COLO668 (cell line): ENCODE results near the gene MAGOH.
"Not testable (repeated sequence)": the region's sequence is repeated elsewhere in the genome, so short reads cannot be mapped to it uniquely, and the experiment has no call there.

Experiments
- DNase-seq: peaks from one replicate; lab custom pipeline; 2025; ENCODE audit not compliant: unreplicated experiment; lab: John Stamatoyannopoulos, UW

MAGOH gene

GRCh38 chr1:53241828-53242227 lies 3.5 kb upstream of the MAGOH start:
- DNase-seq: no peak

GRCh38 chr1:53237638-53238037 lies 680 bp downstream of the MAGOH start:
- no peak for DNase-seq

- no peak for DNase-seq
Observed at GRCh38 chr1:53220962-53221286, 17.4 kb downstream of the MAGOH start.

GRCh38 chr1:53220171-53220961 lies 18.0 kb downstream of the MAGOH start, which contains the start of gene CZIB:
Gene CZIB (minus strand): TSS chr1:53220634. CDS start chr1:53220575, 59 bp downstream.
- DNase-seq: peak; percentile 99

- DNase-seq: no peak
Observed at GRCh38 chr1:53219711-53220110, 18.6 kb downstream of the MAGOH start.

GRCh38 chr1:53218201-53218600 lies 20.1 kb downstream of the MAGOH start:
- no peak for DNase-seq

GRCh38 chr1:53214376-53214940 lies 23.9 kb downstream of the MAGOH start:
- no peak for DNase-seq

GRCh38 chr1:53210954-53211353 lies 27.4 kb downstream of the MAGOH start:
- DNase-seq: no peak

GRCh38 chr1:53210352-53210751 lies 28.0 kb downstream of the MAGOH start:
- no peak for DNase-seq

GRCh38 chr1:53207726-53208125 lies 30.6 kb downstream of the MAGOH start:
- no peak for DNase-seq

GRCh38 chr1:53206735-53207379 lies 31.5 kb downstream of the MAGOH start:
- no peak for DNase-seq

- DNase-seq: not testable (repeated sequence)
Observed at GRCh38 chr1:53206083-53206685, 32.1 kb downstream of the MAGOH start.

- not testable (repeated sequence) for DNase-seq
Observed at GRCh38 chr1:53205496-53205895, 32.8 kb downstream of the MAGOH start.

- DNase-seq: no peak
Observed at GRCh38 chr1:53203466-53203865, 34.9 kb downstream of the MAGOH start.

GRCh38 chr1:53198241-53198651 lies 40.1 kb downstream of the MAGOH start:
- no peak for DNase-seq

- no peak for DNase-seq
Observed at GRCh38 chr1:53197291-53198200, 40.8 kb downstream of the MAGOH start.

GRCh38 chr1:53196485-53197290 lies 41.6 kb downstream of the MAGOH start, which contains the start of gene CPT2:
Gene CPT2 (plus strand): TSS chr1:53196824. CDS start chr1:53196944, 120 bp downstream.
- DNase-seq: peak; percentile 99

- DNase-seq: no peak
Observed at GRCh38 chr1:53196017-53196484, 42.3 kb downstream of the MAGOH start.

GRCh38 chr1:53195246-53196016 lies 42.9 kb downstream of the MAGOH start:
- no peak for DNase-seq
